HG03342 (cell line): ENCODE results near the gene TMCO6.
A peak's percentile ranks its signal among the peaks of the same experiment; 100 is the strongest.
"Not testable (repeated sequence)": the region's sequence is repeated elsewhere in the genome, so short reads cannot be mapped to it uniquely, and the experiment has no call there.

Experiments
- ATAC-seq: cut with Tn5 transposase; IDR thresholded peaks from one replicate; pipeline ENCODE4 v1.9.1; 2021; ENCODE audit warnings: mild to moderate bottlenecking, moderate library complexity; ENCODE audit not compliant: unreplicated experiment

TMCO6 gene

GRCh38 chr5:140639148-140639981, at the start of gene TMCO6:
TSS of gene TMCO6 (plus strand) at chr5:140639451. CDS start at chr5:140639528, 77 bp downstream.
- peak; percentile 94 for ATAC-seq

GRCh38 chr5:140590861-140591260, 48.4 kb upstream of the TMCO6 start:
- no peak for ATAC-seq

- ATAC-seq, result no peak
Observed at GRCh38 chr5:140591747-140592372, 47.4 kb upstream of the TMCO6 start.

- not testable (repeated sequence) for ATAC-seq
Observed at GRCh38 chr5:140593070-140593469, 46.2 kb upstream of the TMCO6 start.

GRCh38 chr5:140594169-140594568, 45.1 kb upstream of the TMCO6 start:
- ATAC-seq, result no peak

GRCh38 chr5:140595538-140596300, 43.5 kb upstream of the TMCO6 start:
- no peak for ATAC-seq

- no peak for ATAC-seq
Observed at GRCh38 chr5:140596321-140596741, 42.9 kb upstream of the TMCO6 start.

GRCh38 chr5:140598836-140599235, 40.4 kb upstream of the TMCO6 start:
- no peak for ATAC-seq

GRCh38 chr5:140600096-140600495, 39.2 kb upstream of the TMCO6 start:
- no peak for ATAC-seq

- no peak for ATAC-seq
Observed at GRCh38 chr5:140602147-140602546, 37.1 kb upstream of the TMCO6 start.

GRCh38 chr5:140603446-140603698, 35.9 kb upstream of the TMCO6 start:
- not testable (repeated sequence) for ATAC-seq

- ATAC-seq, result no peak
Observed at GRCh38 chr5:140603734-140604133, 35.5 kb upstream of the TMCO6 start.

- no peak for ATAC-seq
Observed at GRCh38 chr5:140605879-140606278, 33.4 kb upstream of the TMCO6 start.

- no peak for ATAC-seq
Observed at GRCh38 chr5:140607031-140607430, 32.2 kb upstream of the TMCO6 start.

- no peak for ATAC-seq
Observed at GRCh38 chr5:140608722-140609121, 30.5 kb upstream of the TMCO6 start.

- ATAC-seq, result no peak
Observed at GRCh38 chr5:140609126-140609525, 30.1 kb upstream of the TMCO6 start.

GRCh38 chr5:140611020-140611521, 28.2 kb upstream of the TMCO6 start:
- ATAC-seq, result no peak

- no peak for ATAC-seq
Observed at GRCh38 chr5:140622301-140622700, 16.9 kb upstream of the TMCO6 start.

- ATAC-seq, result not testable (repeated sequence)
Observed at GRCh38 chr5:140623061-140623460, 16.2 kb upstream of the TMCO6 start.

GRCh38 chr5:140624886-140625285, 14.4 kb upstream of the TMCO6 start:
- not testable (repeated sequence) for ATAC-seq

- no peak for ATAC-seq
Observed at GRCh38 chr5:140627972-140628371, 11.3 kb upstream of the TMCO6 start.

- ATAC-seq, result no peak
Observed at GRCh38 chr5:140628711-140629110, 10.5 kb upstream of the TMCO6 start.
